ENCODE data around the gene TERT.

- TF ChIP-seq, protein P1, sequence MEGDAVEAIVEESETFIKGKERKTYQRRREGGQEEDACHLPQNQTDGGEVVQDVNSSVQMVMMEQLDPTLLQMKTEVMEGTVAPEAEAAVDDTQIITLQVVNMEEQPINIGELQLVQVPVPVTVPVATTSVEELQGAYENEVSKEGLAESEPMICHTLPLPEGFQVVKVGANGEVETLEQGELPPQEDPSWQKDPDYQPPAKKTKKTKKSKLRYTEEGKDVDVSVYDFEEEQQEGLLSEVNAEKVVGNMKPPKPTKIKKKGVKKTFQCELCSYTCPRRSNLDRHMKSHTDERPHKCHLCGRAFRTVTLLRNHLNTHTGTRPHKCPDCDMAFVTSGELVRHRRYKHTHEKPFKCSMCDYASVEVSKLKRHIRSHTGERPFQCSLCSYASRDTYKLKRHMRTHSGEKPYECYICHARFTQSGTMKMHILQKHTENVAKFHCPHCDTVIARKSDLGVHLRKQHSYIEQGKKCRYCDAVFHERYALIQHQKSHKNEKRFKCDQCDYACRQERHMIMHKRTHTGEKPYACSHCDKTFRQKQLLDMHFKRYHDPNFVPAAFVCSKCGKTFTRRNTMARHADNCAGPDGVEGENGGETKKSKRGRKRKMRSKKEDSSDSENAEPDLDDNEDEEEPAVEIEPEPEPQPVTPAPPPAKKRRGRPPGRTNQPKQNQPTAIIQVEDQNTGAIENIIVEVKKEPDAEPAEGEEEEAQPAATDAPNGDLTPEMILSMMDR (conservative IDR thresholded peaks at IDR 0.05 in 1 of 2, IDR thresholded peaks at IDR 0.05 in 1 of 2; ENCODE audit: extremely low read depth in 1 of 2, insufficient read depth in 1 of 2, low read depth in 1 of 2, low read length in 2 of 2), result no peak
- no peak for TF ChIP-seq EZH2 (IDR thresholded peaks at IDR 0.05; ENCODE audit: borderline replicate concordance, low read length)
These were observed 49.3 kb upstream of the TERT start for GRCh38 chr5:1343931-1344901.

Data from mammary epithelial cell (primary cell).